ENCODE measurements around the gene SLC13A5. TPM values are rescaled to one million over a fixed set of nuclear protein-coding genes. Genes with fewer than 3 reads are reported as not detected.
A peak's percentile ranks its signal among the peaks of the same experiment; 100 is the strongest.

SLC13A5 gene
- total and polyA plus RNA-seq, 4 donors, result 88.4 to 399 (median 244) TPM

DNA sequence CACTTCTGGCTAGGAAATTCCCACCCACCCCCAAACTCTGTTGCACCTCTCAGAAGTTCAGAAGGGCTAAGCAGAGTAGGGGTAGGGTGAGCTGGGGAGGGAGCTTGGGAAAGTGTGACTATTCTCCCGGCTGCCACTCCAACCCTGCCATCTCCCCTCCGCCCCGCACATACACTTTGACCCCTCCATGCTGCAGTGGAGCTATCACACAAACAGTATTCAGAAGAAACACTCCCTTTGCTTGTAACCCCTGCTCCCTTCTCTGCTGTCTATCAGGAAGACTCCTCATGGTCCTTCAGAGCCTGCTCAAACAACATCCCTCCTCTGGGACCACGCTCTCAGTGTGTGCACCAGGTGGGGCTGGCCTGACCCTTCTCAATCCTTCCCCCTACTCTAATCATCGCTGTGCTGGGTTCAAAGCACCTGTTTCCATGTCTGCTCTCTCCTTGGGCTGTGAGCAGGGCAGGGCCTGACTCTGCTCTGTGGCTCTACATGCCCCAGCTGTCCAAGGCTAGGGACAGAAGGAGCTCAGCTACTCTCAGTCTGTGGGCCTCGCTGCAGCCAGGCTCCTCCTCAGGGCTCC is 8.6 kb downstream of the SLC13A5 start:
- no peak for DNase-seq (ENCODE audit: low spot score)
- Histone ChIP-seq H3K36me3 (ENCODE audit: control insufficient read depth in 4 of 4, insufficient read depth in 3 of 4, low read depth in 1 of 4, low read length in 3 of 4) (peaks cover 0 to 14% (median 6%) of the 10 kb centered on the region in 4 donors), H3K27ac (ENCODE audit: low read depth in 1 of 2, low read length in 2 of 2) (peak overlapping the region; percentile 50 to 97), H3K4me1 (ENCODE audit: control insufficient read depth in 4 of 4, insufficient read depth in 4 of 4, low read length in 3 of 4) (peaks cover 31 to 93% (median 81%) of the 10 kb centered on the region in 4 donors), H3K9me3 (ENCODE audit: control insufficient read depth in 4 of 4, low read length in 3 of 4) (no peaks in the 10 kb centered on the region), H3K4me3 (ENCODE audit: low read depth in 1 of 3, low read length in 3 of 3) (no peak overlapping the region), H3K27me3 (ENCODE audit: control insufficient read depth in 4 of 4, insufficient read depth in 4 of 4, low read length in 3 of 4) (no peaks in the 10 kb centered on the region), H3K9ac (ENCODE audit: low read depth in 1 of 2, low read length in 2 of 2) (no peak overlapping the region)
- no peak for TF ChIP-seq RXRA (IDR thresholded peaks at IDR 0.05)
- TF ChIP-seq HNF4A (conservative IDR thresholded peaks at IDR 0.05), result peak; percentile 18 to 21
- TF ChIP-seq, protein P1, sequence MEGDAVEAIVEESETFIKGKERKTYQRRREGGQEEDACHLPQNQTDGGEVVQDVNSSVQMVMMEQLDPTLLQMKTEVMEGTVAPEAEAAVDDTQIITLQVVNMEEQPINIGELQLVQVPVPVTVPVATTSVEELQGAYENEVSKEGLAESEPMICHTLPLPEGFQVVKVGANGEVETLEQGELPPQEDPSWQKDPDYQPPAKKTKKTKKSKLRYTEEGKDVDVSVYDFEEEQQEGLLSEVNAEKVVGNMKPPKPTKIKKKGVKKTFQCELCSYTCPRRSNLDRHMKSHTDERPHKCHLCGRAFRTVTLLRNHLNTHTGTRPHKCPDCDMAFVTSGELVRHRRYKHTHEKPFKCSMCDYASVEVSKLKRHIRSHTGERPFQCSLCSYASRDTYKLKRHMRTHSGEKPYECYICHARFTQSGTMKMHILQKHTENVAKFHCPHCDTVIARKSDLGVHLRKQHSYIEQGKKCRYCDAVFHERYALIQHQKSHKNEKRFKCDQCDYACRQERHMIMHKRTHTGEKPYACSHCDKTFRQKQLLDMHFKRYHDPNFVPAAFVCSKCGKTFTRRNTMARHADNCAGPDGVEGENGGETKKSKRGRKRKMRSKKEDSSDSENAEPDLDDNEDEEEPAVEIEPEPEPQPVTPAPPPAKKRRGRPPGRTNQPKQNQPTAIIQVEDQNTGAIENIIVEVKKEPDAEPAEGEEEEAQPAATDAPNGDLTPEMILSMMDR (IDR thresholded peaks at IDR 0.05; ENCODE audit: low read depth, low read length, missing input control), result no peak
- no peak for TF ChIP-seq SP1 (IDR thresholded peaks at IDR 0.05)
- WGBS, result 63% methylated on average over 6 of the region's 6 CpGs

DNA sequence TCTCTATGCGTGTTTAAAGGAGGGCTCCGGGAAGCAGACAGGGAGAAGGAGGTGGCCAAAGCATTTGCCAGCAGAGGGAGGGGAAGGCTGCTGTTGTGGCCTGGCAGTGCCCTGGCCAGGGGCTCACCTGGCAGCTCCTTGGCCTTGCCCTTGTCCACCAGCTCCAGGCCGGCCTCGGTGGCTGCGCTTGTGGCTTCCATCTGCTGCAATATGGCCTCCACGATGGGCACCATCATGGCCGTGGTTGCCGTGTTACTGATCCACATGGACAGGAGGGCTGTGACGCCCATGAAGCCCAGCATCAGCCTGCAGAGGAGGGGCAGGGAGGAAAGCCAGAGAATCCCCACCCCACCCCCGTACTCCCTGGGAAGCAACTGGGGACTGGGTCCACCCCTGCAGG is 9.4 kb downstream of the SLC13A5 start:
- DNase-seq (ENCODE audit: low spot score), result no peak
- Histone ChIP-seq H3K27ac (ENCODE audit: low read depth in 1 of 2, low read length in 2 of 2) (peak overlapping the region; percentile 50 to 97), H3K4me1 (ENCODE audit: control insufficient read depth in 4 of 4, insufficient read depth in 4 of 4, low read length in 3 of 4) (peaks cover 34 to 95% (median 82%) of the 10 kb centered on the region in 4 donors), H3K36me3 (ENCODE audit: control insufficient read depth in 4 of 4, insufficient read depth in 3 of 4, low read depth in 1 of 4, low read length in 3 of 4) (peaks cover 0 to 17% (median 6%) of the 10 kb centered on the region in 4 donors), H3K27me3 (ENCODE audit: control insufficient read depth in 4 of 4, insufficient read depth in 4 of 4, low read length in 3 of 4) (no peaks in the 10 kb centered on the region), H3K9me3 (ENCODE audit: control insufficient read depth in 4 of 4, low read length in 3 of 4) (no peaks in the 10 kb centered on the region), H3K9ac (ENCODE audit: low read depth in 1 of 2, low read length in 2 of 2) (peak overlapping the region in 1 of 2 donors; percentile 50), H3K4me3 (ENCODE audit: low read depth in 1 of 3, low read length in 3 of 3) (no peak overlapping the region)
- TF ChIP-seq FOXA2 (IDR thresholded peaks at IDR 0.05) (no peak), SP1 (IDR thresholded peaks at IDR 0.05) (no peak), TAF1 (conservative IDR thresholded peaks at IDR 0.05) (no peak), YY1 (IDR thresholded peaks at IDR 0.05) (no peak), JUND (IDR thresholded peaks at IDR 0.05) (no peak), RXRA (IDR thresholded peaks at IDR 0.05) (no peak), NR2F2 (IDR thresholded peaks at IDR 0.05) (no peak)
- TF ChIP-seq, protein P2, sequence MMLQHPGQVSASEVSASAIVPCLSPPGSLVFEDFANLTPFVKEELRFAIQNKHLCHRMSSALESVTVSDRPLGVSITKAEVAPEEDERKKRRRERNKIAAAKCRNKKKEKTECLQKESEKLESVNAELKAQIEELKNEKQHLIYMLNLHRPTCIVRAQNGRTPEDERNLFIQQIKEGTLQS (IDR thresholded peaks at IDR 0.05), result no peak
- TF ChIP-seq, protein P3, sequence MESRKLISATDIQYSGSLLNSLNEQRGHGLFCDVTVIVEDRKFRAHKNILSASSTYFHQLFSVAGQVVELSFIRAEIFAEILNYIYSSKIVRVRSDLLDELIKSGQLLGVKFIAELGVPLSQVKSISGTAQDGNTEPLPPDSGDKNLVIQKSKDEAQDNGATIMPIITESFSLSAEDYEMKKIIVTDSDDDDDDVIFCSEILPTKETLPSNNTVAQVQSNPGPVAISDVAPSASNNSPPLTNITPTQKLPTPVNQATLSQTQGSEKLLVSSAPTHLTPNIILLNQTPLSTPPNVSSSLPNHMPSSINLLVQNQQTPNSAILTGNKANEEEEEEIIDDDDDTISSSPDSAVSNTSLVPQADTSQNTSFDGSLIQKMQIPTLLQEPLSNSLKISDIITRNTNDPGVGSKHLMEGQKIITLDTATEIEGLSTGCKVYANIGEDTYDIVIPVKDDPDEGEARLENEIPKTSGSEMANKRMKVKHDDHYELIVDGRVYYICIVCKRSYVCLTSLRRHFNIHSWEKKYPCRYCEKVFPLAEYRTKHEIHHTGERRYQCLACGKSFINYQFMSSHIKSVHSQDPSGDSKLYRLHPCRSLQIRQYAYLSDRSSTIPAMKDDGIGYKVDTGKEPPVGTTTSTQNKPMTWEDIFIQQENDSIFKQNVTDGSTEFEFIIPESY (IDR thresholded peaks at IDR 0.05), result no peak
- TF ChIP-seq, protein P1 (IDR thresholded peaks at IDR 0.05; ENCODE audit: low read depth, low read length, missing input control), result no peak
- TF ChIP-seq, protein P4, sequence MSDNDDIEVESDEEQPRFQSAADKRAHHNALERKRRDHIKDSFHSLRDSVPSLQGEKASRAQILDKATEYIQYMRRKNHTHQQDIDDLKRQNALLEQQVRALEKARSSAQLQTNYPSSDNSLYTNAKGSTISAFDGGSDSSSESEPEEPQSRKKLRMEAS (IDR thresholded peaks at IDR 0.05), result no peak
- TF ChIP-seq, protein P5, sequence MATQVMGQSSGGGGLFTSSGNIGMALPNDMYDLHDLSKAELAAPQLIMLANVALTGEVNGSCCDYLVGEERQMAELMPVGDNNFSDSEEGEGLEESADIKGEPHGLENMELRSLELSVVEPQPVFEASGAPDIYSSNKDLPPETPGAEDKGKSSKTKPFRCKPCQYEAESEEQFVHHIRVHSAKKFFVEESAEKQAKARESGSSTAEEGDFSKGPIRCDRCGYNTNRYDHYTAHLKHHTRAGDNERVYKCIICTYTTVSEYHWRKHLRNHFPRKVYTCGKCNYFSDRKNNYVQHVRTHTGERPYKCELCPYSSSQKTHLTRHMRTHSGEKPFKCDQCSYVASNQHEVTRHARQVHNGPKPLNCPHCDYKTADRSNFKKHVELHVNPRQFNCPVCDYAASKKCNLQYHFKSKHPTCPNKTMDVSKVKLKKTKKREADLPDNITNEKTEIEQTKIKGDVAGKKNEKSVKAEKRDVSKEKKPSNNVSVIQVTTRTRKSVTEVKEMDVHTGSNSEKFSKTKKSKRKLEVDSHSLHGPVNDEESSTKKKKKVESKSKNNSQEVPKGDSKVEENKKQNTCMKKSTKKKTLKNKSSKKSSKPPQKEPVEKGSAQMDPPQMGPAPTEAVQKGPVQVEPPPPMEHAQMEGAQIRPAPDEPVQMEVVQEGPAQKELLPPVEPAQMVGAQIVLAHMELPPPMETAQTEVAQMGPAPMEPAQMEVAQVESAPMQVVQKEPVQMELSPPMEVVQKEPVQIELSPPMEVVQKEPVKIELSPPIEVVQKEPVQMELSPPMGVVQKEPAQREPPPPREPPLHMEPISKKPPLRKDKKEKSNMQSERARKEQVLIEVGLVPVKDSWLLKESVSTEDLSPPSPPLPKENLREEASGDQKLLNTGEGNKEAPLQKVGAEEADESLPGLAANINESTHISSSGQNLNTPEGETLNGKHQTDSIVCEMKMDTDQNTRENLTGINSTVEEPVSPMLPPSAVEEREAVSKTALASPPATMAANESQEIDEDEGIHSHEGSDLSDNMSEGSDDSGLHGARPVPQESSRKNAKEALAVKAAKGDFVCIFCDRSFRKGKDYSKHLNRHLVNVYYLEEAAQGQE (IDR thresholded peaks at IDR 0.05), result no peak
- 86% methylated on average over 10 of the region's 10 CpGs for WGBS

All from liver (tissue), 9 donors.